ENCODE measurements around the gene RTL3. TPM values are rescaled to one million over a fixed set of nuclear protein-coding genes. Genes with fewer than 3 reads are reported as not detected.

Gene RTL3
- total RNA-seq, 1 donor from 2014 or later, result 0.06 TPM

DNA sequence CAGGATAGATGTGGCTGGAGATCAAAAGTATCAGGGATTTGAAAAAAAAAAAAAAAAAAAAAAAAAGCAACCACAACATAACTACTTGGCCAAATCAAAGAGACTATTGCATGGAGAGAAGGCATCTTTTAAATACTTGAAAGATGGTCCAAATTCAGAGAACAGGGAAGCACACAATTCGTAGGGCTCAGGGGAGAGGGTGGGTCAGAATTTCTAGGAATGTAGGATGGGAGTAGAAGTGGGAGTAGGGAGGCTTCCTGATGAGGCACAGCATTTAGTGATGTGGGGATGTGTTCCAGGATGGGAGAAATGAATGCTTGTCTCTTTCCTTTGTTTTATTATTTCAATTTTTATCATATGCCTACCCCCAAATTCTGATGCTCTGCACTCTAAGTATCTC, 36.3 kb downstream of the RTL3 start:
- no peak for DNase-seq (ENCODE audit: low read depth)
- no peak overlapping the region for H3K4me3 ChIP-seq (ENCODE audit: low read depth, low read length)
- no peak for TF ChIP-seq CTCF (conservative IDR thresholded peaks at IDR 0.05; ENCODE audit: low read depth, low read length)

- H3K4me3 ChIP-seq (ENCODE audit: low read depth, low read length), result no peak overlapping the region
- no peak for TF ChIP-seq CTCF (conservative IDR thresholded peaks at IDR 0.05; ENCODE audit: low read depth, low read length)
- DNase-seq (ENCODE audit: low read depth), result no peak
Observed at GRCh38 chrX:78619834-78620233, 39.3 kb downstream of the RTL3 start.

DNA sequence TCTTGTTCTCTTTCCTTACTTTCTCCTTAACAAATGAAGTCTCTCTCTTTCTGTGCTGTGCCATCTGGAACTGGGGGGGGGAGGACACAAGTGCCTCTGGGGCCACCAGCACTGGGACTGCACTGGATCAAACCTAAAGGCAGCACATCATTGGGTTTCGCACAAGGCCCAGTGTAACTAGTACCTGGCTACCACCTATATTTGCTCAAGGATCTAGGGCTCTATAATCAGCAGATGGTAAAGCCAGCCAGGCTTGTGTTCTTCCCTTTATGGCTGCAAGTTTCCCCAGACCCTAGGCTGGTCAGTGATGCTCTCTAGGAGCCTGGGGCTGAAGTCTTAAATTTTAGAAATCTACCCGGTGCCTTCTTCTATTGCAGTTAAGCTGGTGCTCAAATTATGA, 40.1 kb downstream of the RTL3 start:
- TF ChIP-seq CTCF (conservative IDR thresholded peaks at IDR 0.05; ENCODE audit: low read depth, low read length), result no peak
- no peak for DNase-seq (ENCODE audit: low read depth)
- no peak overlapping the region for H3K4me3 ChIP-seq (ENCODE audit: low read depth, low read length)

- no peak for TF ChIP-seq CTCF (conservative IDR thresholded peaks at IDR 0.05; ENCODE audit: low read depth, low read length)
- H3K4me3 ChIP-seq (ENCODE audit: low read depth, low read length), result no peak overlapping the region
- DNase-seq (ENCODE audit: low read depth), result no peak
Observed at GRCh38 chrX:78614264-78614663, 44.9 kb downstream of the RTL3 start.

Other genes with a start within 250 kb of the RTL3 start
- 0.52 and 4.5 TPM in 2 replicates for gene LPAR4, start 88.4 kb upstream of the RTL3 start, total RNA-seq

Data from epithelial cell of proximal tubule (primary cell).